H9 (cell line): ENCODE data around the gene SBF1. TPM values are rescaled to one million over a fixed set of nuclear protein-coding genes. Genes with fewer than 3 reads are reported as not detected.

Experiments used
- DNase-seq: peaks from one replicate; pipeline ENCODE4 v3.0.0-alpha.2; 2017
- H2AFZ ChIP-seq: one replicate; pipeline ENCODE4 v1.6.1; 2013; ENCODE audit warnings: mild to moderate bottlenecking, low read length, control low read depth, moderate library complexity
- H2AK5ac ChIP-seq: 2 replicates; pipeline ENCODE4 v1.6.1; 2013; ENCODE audit warnings: low read length, control low read depth, mixed read lengths; ENCODE audit not compliant: insufficient read length
- H2BK120ac ChIP-seq: one replicate; pipeline ENCODE4 v1.6.1; 2013; ENCODE audit warnings: low read depth, mild to moderate bottlenecking, low read length, control low read depth, inconsistent platforms; ENCODE audit not compliant: poor library complexity, severe bottlenecking
- H2BK12ac ChIP-seq: 2 replicates; pipeline ENCODE4 v1.6.1; 2013; ENCODE audit warnings: low read length, control low read depth, mixed read lengths, low read depth; ENCODE audit not compliant: insufficient read length
- H2BK15ac ChIP-seq: 2 replicates; pipeline ENCODE4 v1.6.1; 2013; ENCODE audit warnings: low read depth, low read length, control low read depth
- H2BK20ac ChIP-seq: one replicate; pipeline ENCODE4 v1.6.1; 2013; ENCODE audit warnings: low read depth, mild to moderate bottlenecking, low read length, control low read depth, inconsistent platforms; ENCODE audit not compliant: poor library complexity, severe bottlenecking
- H2BK5ac ChIP-seq: 2 replicates; pipeline ENCODE4 v1.6.1; 2013; ENCODE audit warnings: low read length, control low read depth, mixed read lengths; ENCODE audit not compliant: insufficient read length
- H3K14ac ChIP-seq: 2 replicates; pipeline ENCODE4 v1.6.1; 2013; ENCODE audit warnings: low read length, control low read depth; ENCODE audit not compliant: insufficient read depth
- H3K18ac ChIP-seq: 2 replicates; pipeline ENCODE4 v1.6.1; 2013; ENCODE audit warnings: low read depth, mild to moderate bottlenecking, mixed read lengths, low read length, control low read depth; ENCODE audit not compliant: insufficient read length
- H3K23ac ChIP-seq: 2 replicates; pipeline ENCODE4 v1.6.1; 2013; ENCODE audit warnings: low read length, control low read depth, mixed read lengths, low read depth; ENCODE audit not compliant: insufficient read length
- H3K23me2 ChIP-seq: 2 replicates; pipeline ENCODE4 v1.6.1; 2013; ENCODE audit warnings: low read depth, mild to moderate bottlenecking, mixed read lengths, low read length, control low read depth; ENCODE audit not compliant: insufficient read length, poor library complexity, severe bottlenecking
- H3K27ac ChIP-seq: 2 replicates; pipeline ENCODE4 v1.5.1; 2013; ENCODE audit warnings: low read length, control low read depth, mixed read lengths, low read depth; ENCODE audit not compliant: insufficient read length
- H3K27me3 ChIP-seq: 2 replicates; pipeline ENCODE4 v1.6.1; 2013; ENCODE audit warnings: low read length, control low read depth, inconsistent platforms; ENCODE audit not compliant: insufficient read depth
- H3K4ac ChIP-seq: 2 replicates; pipeline ENCODE4 v1.6.1; 2013; ENCODE audit warnings: low read depth, mild to moderate bottlenecking, control low read depth, inconsistent platforms, low read length, moderate library complexity
- H3K4me1 ChIP-seq: 2 replicates; pipeline ENCODE4 v1.6.1; 2013; ENCODE audit warnings: low read length, control low read depth, inconsistent platforms; ENCODE audit not compliant: insufficient read depth
- H3K4me2 ChIP-seq: 2 replicates; pipeline ENCODE4 v1.6.1; 2013; ENCODE audit warnings: low read length, control low read depth, mixed read lengths; ENCODE audit not compliant: insufficient read length, insufficient read depth
- H3K56ac ChIP-seq: 2 replicates; pipeline ENCODE4 v1.6.1; 2013; ENCODE audit warnings: low read depth, mild to moderate bottlenecking, mixed read lengths, low read length, control low read depth; ENCODE audit not compliant: insufficient read length
- H3K79me1 ChIP-seq: 2 replicates; pipeline ENCODE4 v1.6.1; 2013; ENCODE audit warnings: low read depth, mild to moderate bottlenecking, moderate library complexity, low read length, control low read depth, inconsistent platforms; ENCODE audit not compliant: insufficient read depth, poor library complexity, severe bottlenecking
- H3K79me2 ChIP-seq: 2 replicates; pipeline ENCODE4 v1.6.1; 2013; ENCODE audit warnings: low read length, control low read depth, inconsistent platforms; ENCODE audit not compliant: insufficient read depth
- H3K9ac ChIP-seq: 2 replicates; pipeline ENCODE4 v1.6.1; 2013; ENCODE audit warnings: low read length, control low read depth, mixed read lengths; ENCODE audit not compliant: insufficient read length; ENCODE audit errors: extremely low read depth
- H3K9me3 ChIP-seq: one replicate; pipeline ENCODE4 v1.6.1; 2013; ENCODE audit warnings: low read depth, low read length, inconsistent platforms; ENCODE audit not compliant: control insufficient read depth
- H3T11ph ChIP-seq: one replicate; pipeline ENCODE4 v1.6.1; 2013; ENCODE audit warnings: mild to moderate bottlenecking, low read length, control low read depth, inconsistent platforms
- H4K20me1 ChIP-seq: one replicate; pipeline ENCODE4 v1.6.1; 2013; ENCODE audit not compliant: control insufficient read depth, insufficient read length, insufficient read depth
- H4K5ac ChIP-seq: 2 replicates; pipeline ENCODE4 v1.6.1; 2013; ENCODE audit warnings: low read depth, mild to moderate bottlenecking, mixed read lengths, low read length, control low read depth; ENCODE audit not compliant: insufficient read length
- H4K8ac ChIP-seq: replicated peaks from 2 replicates; pipeline ENCODE4 v1.6.1; 2013; ENCODE audit warnings: low read length, control low read depth, mixed read lengths, low read depth; ENCODE audit not compliant: insufficient read length
- H4K91ac ChIP-seq: 2 replicates; pipeline ENCODE4 v1.6.1; 2013; ENCODE audit warnings: low read depth, mild to moderate bottlenecking, moderate library complexity, mixed read lengths, low read length, control low read depth; ENCODE audit not compliant: insufficient read length
- H3K27ac Mint-ChIP-seq, 3 experiments: 2 replicates in 2 of 3; 3 replicates in 1 of 3; pipeline ENCODE4 v1.8.0; 2020 to 2021; ENCODE audit warnings: mixed read lengths in 3 of 3, mild to moderate bottlenecking in 1 of 3, moderate library complexity in 1 of 3
- H3K27me3 Mint-ChIP-seq: 2 replicates; pipeline ENCODE4 v1.8.0; 2021; ENCODE audit warnings: low read depth, mild to moderate bottlenecking, moderate library complexity, mixed read lengths
- H3K36me3 Mint-ChIP-seq, 3 experiments: 2 replicates in 2 of 3; 3 replicates in 1 of 3; pipeline ENCODE4 v1.8.0; 2020 to 2021; ENCODE audit warnings: low read depth in 3 of 3, mixed read lengths in 3 of 3; ENCODE audit not compliant: insufficient read depth in 1 of 3
- H3K4me1 Mint-ChIP-seq, 2 experiments: 2 replicates each; pipeline ENCODE4 v1.8.0; 2020; ENCODE audit warnings: mixed read lengths in 2 of 2
- H3K4me3 Mint-ChIP-seq, 2 experiments: 2 replicates in 1 of 2; 3 replicates in 1 of 2; pipeline ENCODE4 v1.8.0; 2020 to 2021; ENCODE audit warnings: mild to moderate bottlenecking in 2 of 2, mixed read lengths in 2 of 2, moderate library complexity in 1 of 2
- H3K9me3 Mint-ChIP-seq, 2 experiments: 2 replicates in 1 of 2; 3 replicates in 1 of 2; pipeline ENCODE4 v1.8.0; 2020; ENCODE audit warnings: mild to moderate bottlenecking in 2 of 2, mixed read lengths in 2 of 2, moderate library complexity in 1 of 2
- WGBS: extraction: QIAGEN DNeasy Blood & Tissue Kit; methylation state at CpG from one replicate; pipeline ENCODE4 v1.1.7; 2013; ENCODE audit warnings: missing lambda C conversion rate, low lambda C conversion rate, mixed read lengths; ENCODE audit not compliant: insufficient read length; ENCODE audit errors: extremely low coverage; 5-methylcytosine and 5-hydroxymethylcytosine counted together
- total RNA-seq: library from RNA; stranded (reverse); gene quantifications from 2 replicates; pipeline ENCODE4 v1.2.1, GENCODE V29; 2021
- TF ChIP-seq, protein P1 (sequence below): fragments of 200-600 bp; sonication (generic); conservative IDR thresholded peaks from 3 replicates; pipeline ENCODE4 v1.8.0; 2021; ENCODE audit warnings: antibody characterized with exemption, mild to moderate bottlenecking

SBF1 gene
- total RNA-seq, 1 experiment from 2014 or later = 69.8 TPM

DNA sequence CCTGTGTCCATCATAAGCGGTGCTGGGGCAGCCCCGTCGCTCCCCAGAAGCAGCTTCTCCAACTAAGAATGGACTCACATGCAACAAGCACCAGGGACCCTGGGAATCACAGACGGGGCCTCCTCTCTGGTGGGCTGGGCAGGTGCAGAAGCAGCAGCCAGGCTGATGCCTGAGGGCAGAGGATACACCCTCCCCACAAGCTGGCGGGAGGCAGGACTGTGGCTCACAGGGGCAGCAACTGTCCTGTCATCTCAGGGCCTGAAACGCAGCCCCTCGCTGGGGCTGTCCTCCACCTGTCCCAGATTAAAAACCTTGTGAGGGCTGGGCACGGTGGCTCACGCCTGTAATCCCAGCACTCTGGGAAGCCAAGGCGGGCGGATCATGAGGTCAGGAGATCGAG, 3.1 kb upstream of the SBF1 start:
- no peak overlapping the region for H3K27ac ChIP-seq
- H3K27me3 Mint-ChIP-seq = peaks cover 36% of the 10 kb centered on the region
- H3K14ac ChIP-seq = no peak overlapping the region
- no peaks in the 10 kb centered on the region for H3K9me3 ChIP-seq
- H3K4me3 Mint-ChIP-seq = no peak overlapping the region
- peaks cover 0 to 6% (median 0%) of the 10 kb centered on the region in 3 experiments; a peak in 4 of 7 replicates for H3K36me3 Mint-ChIP-seq
- H3K4me2 ChIP-seq = no peak overlapping the region
- H3K9me3 Mint-ChIP-seq = no peaks in the 10 kb centered on the region
- H3K4me1 ChIP-seq = no peaks in the 10 kb centered on the region; the same call in 1 of the 2 replicates
- no peak for DNase-seq
- H2BK120ac ChIP-seq = no peak overlapping the region
- H3K79me2 ChIP-seq = peaks cover 9% of the 10 kb centered on the region; the same call in 1 of the 2 replicates
- H4K91ac ChIP-seq = no peak overlapping the region
- no peak overlapping the region for H4K8ac ChIP-seq
- H3K9ac ChIP-seq = no peak overlapping the region
- H3K18ac ChIP-seq = no peak overlapping the region
- TF ChIP-seq, protein P1, sequence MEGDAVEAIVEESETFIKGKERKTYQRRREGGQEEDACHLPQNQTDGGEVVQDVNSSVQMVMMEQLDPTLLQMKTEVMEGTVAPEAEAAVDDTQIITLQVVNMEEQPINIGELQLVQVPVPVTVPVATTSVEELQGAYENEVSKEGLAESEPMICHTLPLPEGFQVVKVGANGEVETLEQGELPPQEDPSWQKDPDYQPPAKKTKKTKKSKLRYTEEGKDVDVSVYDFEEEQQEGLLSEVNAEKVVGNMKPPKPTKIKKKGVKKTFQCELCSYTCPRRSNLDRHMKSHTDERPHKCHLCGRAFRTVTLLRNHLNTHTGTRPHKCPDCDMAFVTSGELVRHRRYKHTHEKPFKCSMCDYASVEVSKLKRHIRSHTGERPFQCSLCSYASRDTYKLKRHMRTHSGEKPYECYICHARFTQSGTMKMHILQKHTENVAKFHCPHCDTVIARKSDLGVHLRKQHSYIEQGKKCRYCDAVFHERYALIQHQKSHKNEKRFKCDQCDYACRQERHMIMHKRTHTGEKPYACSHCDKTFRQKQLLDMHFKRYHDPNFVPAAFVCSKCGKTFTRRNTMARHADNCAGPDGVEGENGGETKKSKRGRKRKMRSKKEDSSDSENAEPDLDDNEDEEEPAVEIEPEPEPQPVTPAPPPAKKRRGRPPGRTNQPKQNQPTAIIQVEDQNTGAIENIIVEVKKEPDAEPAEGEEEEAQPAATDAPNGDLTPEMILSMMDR = no peak
- no peak overlapping the region for H3K56ac ChIP-seq
- H3K27me3 ChIP-seq = peaks cover 9% of the 10 kb centered on the region; the same call in 1 of the 2 replicates
- H4K5ac ChIP-seq = no peak overlapping the region
- peaks cover 4% of the 10 kb centered on the region for H4K20me1 ChIP-seq
- H2BK15ac ChIP-seq = no peak overlapping the region
- no peak overlapping the region for H3K4ac ChIP-seq
- H3K23me2 ChIP-seq = peaks cover 18% of the 10 kb centered on the region
- no peak overlapping the region for H2AFZ ChIP-seq
- no peak overlapping the region for H3T11ph ChIP-seq
- H2AK5ac ChIP-seq = no peak overlapping the region
- H2BK5ac ChIP-seq = no peak overlapping the region
- H2BK20ac ChIP-seq = no peak overlapping the region
- H3K79me1 ChIP-seq = peaks cover 8% of the 10 kb centered on the region
- H2BK12ac ChIP-seq = no peak overlapping the region
- H3K23ac ChIP-seq = no peak overlapping the region
- peaks cover 26 to 27% of the 10 kb centered on the region in 2 experiments for H3K4me1 Mint-ChIP-seq
- H3K27ac Mint-ChIP-seq = no peak overlapping the region
- WGBS = no CpG with 5 or more reads among the region's 12 CpGs
